Measurements from ENCODE around the gene ABHD15.

Gene ABHD15

DNA sequence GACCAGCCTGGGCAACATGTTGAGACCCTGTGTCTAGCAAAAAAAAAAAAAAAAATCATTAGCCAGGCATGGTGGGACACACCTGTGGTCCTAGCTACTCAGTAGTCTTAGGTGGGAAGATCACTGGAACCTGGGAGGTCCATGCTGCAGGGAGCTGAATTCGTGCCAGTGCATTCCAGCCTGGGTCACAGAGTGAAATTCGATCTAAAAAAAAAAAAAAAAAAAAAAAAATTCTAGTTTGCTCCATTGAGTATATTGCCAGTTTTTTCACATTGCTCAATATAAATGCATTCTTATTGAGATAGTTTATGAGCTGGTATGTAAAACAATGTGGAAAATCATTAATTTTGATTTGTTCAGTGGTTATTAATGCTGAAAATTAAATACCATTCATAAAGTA lies 52.0 kb downstream of the ABHD15 start:
- FAIRE-seq, result no peak

DNA sequence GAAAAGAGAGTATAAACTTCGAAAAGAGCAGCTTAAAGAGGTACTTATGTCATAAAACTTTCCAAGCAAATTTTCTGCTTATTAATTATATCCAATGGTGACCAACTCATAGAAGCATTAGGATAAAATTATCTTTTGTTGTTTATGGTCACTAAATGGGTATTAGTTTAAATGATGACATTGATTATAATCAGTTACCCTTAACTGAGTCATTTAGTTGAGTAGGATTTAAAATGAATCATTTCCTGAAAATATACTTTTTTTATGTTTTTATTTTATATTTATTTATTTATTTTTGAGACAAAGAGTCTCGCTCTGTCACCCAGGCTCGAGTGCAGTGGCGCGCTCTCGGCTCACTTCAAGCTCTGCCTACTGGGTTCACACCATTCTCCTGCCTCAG lies 55.9 kb downstream of the ABHD15 start:
- FAIRE-seq, result no peak

All from endometrium (tissue), 2 donors.